GM19240 (cell line): ENCODE results near the gene C18orf63.
A peak's percentile ranks its signal among the peaks of the same experiment; 100 is the strongest.
"Not testable (repeated sequence)": the region's sequence is repeated elsewhere in the genome, so short reads cannot be mapped to it uniquely, and the experiment has no call there.

Source experiments
- DNase-seq: peaks from one replicate; pipeline ENCODE4 v3.0.0; 2011; ENCODE audit warnings: low spot score; ENCODE audit not compliant: insufficient read length

C18orf63 gene

GRCh38 chr18:74286106-74286855 lies 29.4 kb upstream of the C18orf63 start:
- DNase-seq = no peak

- DNase-seq = no peak
These were observed 28.8 kb upstream of the C18orf63 start for GRCh38 chr18:74286856-74287255.

- DNase-seq = no peak
These were observed 27.6 kb upstream of the C18orf63 start for GRCh38 chr18:74288041-74288440.

DNA sequence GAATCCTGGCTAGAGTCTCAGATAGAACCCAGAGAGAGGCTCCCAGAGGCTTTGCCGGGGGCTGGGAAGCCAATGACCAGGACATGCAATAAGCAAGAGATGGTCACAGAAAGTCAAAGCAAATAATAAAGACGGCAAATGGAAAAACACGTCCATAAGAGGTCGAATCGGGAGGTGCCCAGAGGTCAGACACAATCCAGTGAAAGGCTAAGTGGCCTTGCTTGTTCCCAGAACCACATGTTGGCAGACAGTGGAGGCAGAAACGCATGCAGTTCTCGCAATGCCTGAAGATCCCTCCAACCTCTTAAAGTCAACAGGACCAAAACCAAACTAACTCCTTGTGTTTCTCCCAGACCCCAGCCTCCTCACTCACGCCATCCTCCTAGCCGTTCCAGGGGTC lies 26.9 kb upstream of the C18orf63 start:
- no peak for DNase-seq

- no peak for DNase-seq
These were observed 26.5 kb upstream of the C18orf63 start for GRCh38 chr18:74289137-74289536.

GRCh38 chr18:74290021-74290420 lies 25.6 kb upstream of the C18orf63 start:
- no peak for DNase-seq

GRCh38 chr18:74290794-74291471 lies 24.7 kb upstream of the C18orf63 start:
- no peak for DNase-seq

- DNase-seq = no peak
These were observed 24.2 kb upstream of the C18orf63 start for GRCh38 chr18:74291472-74291770.

GRCh38 chr18:74291771-74292540 lies 23.7 kb upstream of the C18orf63 start, which contains the start of gene CYB5A:
Gene CYB5A, minus strand, starts transcription at chr18:74291963. Its CDS starts 88 bp downstream, at chr18:74291875.
- peak; percentile 92 for DNase-seq

DNA sequence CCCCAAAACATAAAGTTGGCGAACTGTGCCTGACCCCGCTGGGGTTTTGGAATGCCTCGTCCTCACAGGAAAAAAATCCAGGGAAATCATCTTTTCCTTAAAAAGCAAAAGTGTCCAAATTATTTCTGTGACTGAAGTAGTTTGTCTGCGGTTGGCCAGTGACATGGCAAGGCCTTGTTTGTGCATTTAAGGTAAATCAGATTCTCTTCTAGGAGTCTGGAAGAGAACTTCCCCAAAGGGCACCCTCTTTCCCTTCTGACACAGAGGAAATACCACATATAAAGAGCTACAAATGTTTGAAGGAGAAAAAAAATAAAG lies 23.1 kb upstream of the C18orf63 start:
- DNase-seq = no peak

DNA sequence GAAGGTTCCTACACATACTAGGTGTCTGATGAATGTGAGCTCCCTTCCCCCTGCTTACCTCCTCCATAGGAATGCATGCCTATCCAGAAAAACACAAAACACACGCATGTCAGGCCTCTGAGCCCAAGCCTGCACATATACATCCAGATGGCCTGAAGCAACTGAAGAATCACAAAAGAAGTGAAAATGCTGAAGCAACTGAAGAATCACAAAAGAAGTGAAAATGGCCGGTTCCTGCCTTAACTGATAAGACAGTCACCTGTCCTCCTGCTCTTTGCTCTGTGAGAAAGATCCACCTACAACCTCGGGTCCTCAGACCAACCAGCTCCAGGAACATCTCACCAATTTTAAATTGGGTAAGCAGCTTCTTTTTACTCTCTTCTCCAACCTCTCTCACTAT lies 22.7 kb upstream of the C18orf63 start:
- DNase-seq = not testable (repeated sequence)

DNA sequence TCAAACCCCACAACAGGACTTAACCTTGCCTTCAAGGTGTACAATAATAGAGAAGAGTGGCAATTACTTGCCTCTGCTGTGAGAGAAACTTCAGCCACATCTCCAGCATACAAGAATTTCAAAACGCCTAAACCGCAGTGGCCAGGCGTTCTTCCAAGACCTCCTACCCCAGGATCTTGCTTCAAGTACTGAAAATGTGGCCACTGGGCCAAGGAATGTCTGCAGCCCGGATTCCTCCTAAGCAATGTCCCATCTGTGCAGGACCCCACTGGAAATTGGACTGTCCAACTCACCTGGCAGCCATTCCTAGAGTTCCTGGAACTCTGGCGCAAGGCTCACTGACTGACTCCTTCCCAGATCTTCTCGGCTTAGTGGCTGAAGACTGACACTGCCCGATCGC lies 21.1 kb upstream of the C18orf63 start:
- no peak for DNase-seq

DNA sequence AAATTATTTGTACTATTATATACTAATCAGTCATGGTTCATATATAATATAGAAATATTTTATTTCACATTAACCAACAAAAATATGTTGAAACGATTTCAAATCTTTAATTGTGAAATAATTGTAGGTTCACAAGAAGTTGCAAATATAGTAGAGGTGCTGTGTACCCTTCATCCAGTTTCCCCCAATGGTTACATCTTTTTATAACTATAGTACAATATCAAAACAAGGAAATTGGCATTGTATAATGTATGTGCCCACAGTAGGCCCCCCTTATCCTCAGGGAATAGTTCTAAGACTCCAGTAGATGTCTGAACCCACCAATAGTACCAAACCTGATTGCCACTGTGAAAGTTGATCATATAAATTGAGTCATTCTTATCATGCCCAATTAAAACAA lies 16.5 kb upstream of the C18orf63 start:
- DNase-seq = no peak

GRCh38 chr18:74299746-74300145 lies 15.9 kb upstream of the C18orf63 start:
- DNase-seq = no peak

GRCh38 chr18:74303306-74303705 lies 12.3 kb upstream of the C18orf63 start:
- DNase-seq = no peak

- no peak for DNase-seq
These were observed 11.7 kb upstream of the C18orf63 start for GRCh38 chr18:74303936-74304335.

- DNase-seq = no peak
These were observed 5.2 kb upstream of the C18orf63 start for GRCh38 chr18:74310411-74310810.

DNA sequence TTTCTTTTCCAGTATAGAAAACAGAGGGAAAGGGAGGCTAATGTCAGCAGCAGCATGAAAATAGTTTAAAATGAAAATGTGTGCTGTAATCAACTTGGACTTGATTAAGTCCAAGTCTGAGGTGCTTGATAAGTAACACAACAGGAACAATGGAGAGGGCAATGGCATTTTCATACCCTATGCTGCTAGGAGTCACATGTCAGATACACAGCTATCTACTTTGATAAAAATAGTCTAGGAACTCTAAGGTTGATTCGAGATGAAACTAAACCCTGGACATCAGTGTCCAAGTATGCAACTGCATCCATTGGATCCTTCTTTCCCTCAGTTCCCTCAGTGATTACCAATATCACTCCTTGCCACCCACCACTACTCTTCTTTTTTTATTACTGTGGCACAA lies 4.6 kb upstream of the C18orf63 start:
- no peak for DNase-seq

DNA sequence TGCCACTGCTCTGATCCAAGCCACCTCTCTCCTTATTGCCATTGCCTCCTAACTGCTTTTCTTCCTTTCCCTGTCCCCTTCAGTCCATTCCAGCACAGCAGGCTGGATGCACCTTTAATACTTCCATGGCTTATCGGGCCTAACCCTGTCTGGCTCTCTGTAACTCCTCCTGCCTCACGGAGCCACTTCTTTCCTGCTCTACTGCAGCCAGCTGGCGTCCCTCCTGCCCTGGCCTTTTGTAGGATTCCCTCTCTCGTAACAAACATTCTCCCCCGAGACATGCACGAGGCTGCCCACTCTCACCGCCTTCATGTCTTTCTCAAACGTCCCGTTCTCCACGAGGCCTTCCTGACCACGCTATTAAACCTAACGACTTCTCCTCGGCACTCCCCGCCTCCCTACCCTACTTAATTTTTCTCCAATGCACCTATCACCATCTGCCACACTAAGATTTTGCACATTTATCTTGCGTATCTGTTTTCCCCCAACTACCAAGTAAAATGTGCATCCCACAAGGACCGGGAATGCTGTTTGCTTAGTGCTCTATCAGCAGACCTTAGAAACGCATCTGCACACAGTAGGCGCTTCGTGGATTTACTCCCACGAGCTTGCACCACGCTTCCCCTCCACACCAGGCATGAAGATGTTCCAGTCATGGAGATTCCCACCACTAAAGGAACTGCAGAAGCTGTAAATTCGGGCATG lies 728 bp upstream of the C18orf63 start:
- no peak for DNase-seq

GRCh38 chr18:74316257-74317170 lies 875 bp downstream of the C18orf63 start:
- DNase-seq = no peak

DNA sequence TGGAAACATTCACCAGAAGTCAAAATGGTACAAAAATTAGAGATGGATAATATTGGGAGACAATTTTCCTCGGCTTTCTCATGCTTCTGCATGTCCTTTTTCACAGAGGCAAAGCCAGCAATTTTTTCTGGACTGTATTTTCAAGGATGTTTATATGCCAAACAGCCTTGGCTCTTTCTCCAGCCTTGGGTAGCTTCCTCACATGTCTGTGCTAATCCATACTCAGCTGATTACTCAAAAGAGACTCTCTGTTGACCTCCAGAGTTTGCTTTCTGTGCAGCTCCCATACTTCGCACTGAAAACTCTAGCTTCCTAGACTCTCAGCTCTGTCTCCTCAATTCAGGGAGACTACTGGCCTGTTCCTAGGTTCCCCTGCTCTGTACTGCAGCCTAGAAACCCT lies 10.6 kb downstream of the C18orf63 start:
- DNase-seq = no peak
